HG03558 (cell line): ENCODE measurements around the gene FMO2.
"Not testable (repeated sequence)": the region's sequence is repeated elsewhere in the genome, so short reads cannot be mapped to it uniquely, and the experiment has no call there.

ENCODE experiments used
- ATAC-seq: cut with Tn5 transposase; IDR thresholded peaks from one replicate; pipeline ENCODE4 v1.9.1; 2021; ENCODE audit warnings: moderate number of reproducible peaks; ENCODE audit not compliant: unreplicated experiment; ENCODE audit errors: extremely low read depth

Gene FMO2

DNA sequence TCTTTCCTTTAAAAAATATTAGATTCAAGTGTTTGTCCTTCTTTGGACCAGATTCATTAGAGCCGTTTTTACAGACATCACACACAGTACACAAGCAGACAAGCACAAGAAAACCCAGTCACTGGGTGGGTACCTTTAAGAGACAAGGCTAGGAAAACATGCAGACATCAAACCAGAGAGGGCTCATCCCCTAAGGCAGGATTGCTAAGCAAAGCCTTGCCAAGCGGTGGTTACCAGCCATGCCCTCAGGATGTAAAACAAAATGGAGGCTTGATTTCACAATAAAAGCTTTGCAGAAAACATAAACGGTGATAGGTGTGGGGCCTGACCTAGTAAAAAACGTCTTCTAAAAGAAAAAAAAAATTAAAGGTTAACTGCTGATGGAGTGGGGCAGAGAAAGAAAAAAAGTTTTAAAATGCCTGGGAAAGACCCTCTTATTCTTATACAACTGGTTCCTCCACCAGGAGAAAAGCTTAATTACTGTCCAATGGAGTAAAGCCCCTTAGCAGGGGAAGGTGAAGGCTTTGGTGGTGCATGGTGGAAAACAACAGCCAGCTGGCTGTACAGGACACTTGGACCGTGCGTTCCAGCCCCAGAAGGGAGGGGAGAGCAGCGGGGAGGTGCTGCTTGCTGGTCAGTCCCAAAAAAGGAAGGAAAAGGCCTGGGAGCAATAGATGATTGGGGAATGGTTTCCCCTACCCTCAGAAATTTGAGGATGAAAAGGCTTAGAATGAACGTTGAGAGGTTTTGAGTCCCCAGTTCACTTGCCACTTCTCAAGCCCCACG is 32.8 kb downstream of the FMO2 start:
- ATAC-seq, result no peak

DNA sequence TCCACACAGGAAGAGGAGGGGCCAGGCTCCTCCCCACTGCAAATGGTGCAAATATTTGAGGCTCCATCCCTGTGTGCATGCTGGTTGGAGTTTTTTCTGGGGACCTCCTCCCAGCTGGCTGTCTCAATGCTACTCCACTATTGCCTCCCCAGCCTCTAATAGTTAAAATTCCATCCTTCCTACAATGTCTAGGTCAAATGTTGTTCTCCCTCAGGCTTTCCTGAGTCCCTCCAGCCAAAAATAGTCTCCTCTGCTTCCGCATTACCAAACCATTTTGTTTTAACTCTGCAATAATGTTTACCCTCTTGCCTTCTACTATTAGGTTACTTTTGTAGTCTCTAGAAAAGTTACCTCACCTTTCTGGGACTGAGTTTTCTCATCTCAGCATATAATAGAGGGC is 33.6 kb downstream of the FMO2 start:
- ATAC-seq, result no peak

GRCh38 chr1:171219346-171220080 is 34.4 kb downstream of the FMO2 start:
- ATAC-seq, result no peak

DNA sequence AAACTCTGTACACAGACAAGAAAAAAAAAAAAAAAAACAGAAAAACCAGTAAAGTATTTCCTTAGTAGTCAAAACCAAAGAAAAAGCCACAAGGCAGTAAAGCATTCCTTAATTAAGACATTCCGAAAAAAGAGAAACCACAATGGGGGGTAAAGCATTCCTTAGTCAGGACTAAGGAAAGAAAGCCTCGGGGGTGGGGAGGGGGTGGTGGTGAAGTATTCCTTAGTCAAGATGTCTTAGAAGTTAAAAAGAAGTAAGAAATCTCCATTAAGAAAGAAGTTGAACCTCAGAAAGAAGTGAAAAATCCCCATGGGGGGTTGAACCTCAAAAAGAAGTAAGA is 35.0 kb downstream of the FMO2 start:
- no peak for ATAC-seq

DNA sequence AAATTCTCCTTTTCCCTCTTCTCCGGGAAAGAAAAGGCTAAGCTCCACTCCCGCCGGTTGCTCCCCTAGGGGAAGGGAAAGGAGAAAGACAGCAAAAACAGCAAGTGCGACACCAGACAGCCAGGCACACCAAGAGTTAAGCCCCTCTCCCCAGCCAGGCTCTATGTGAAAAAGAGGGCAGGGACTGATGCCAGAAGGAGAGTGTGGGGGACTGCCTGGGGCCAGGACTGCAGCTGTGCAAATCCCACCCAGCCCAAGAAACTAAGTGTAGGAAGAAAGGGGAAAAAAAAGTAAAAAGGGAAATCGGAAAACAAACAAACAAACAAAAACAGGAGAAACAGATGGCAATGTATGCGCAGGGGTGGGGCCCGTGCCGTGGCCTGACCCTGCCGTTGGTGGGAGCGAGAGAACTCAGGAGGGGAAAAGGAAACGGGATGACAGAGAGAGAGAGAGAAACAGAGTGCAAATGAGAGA is 35.5 kb downstream of the FMO2 start:
- ATAC-seq, result no peak

GRCh38 chr1:171221665-171222591 is 36.8 kb downstream of the FMO2 start:
- ATAC-seq, result no peak

DNA sequence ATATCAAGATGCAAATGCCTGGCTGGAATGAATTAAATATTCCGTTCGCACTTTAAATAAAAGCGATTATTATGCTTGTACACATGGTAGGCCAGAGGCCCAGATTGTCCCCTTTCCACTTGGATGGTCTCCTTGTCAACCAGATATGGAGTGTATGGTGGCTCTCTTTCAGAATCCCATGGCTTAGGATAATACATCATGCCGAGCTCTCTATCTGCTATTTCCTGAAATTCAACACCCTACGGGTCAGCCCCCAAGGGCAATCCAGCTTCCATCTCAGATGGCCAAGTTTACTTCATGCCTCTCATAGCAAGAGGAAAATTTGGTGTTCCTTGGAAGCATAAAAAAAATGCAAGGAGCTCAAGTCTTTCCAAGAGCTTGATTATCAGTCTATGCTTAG is 37.8 kb downstream of the FMO2 start:
- ATAC-seq, result no peak

GRCh38 chr1:171224257-171224656 is 39.2 kb downstream of the FMO2 start:
- ATAC-seq, result not testable (repeated sequence)

DNA sequence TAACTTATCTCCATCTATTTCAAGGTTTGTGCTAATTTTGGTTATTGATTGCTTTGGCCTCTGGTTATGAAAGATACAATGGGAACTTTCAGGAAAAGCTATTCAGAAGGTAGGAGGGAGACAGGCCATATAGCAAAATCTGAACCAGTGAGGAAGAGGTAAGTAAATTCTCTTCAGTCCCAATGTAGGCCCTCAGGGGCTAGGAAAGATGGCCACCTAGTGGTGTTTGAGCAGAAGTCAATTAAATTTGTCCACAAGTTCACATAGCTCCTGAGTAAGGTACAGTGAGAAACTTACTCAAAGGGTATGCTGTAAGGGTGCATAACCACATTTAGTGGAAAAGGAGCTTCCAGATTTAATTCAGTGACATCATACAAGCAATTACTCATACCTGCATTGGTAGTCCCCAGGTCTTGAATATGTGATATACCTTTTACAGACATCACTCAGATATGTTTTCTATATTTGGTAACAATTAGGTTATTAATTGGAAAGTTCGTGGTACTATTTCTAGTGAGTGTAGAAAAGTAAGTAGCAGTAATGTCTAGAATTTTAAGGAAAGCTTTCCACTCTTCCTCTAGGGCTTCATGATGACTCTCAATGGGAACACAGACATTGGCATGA is 41.8 kb downstream of the FMO2 start:
- ATAC-seq, result peak; percentile 94

DNA sequence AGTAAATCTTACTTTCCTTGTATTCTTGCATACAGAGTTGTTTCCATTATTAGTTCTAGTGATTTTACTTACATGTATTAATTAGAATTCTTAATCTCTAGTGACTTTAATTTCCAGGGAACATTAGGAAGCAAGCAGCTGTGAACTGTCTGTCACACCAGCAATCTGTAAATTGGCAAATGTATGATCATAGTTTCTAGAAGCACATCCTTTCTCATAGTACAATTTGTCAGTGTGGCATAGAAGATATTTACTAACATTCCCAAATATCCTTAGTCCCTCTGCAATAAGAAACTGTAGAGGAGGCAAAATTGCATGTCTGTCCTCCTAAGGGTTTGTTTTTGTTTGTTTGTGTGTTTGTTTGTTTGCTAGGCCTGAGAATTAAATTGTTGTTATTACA is 46.2 kb downstream of the FMO2 start:
- ATAC-seq, result no peak

DNA sequence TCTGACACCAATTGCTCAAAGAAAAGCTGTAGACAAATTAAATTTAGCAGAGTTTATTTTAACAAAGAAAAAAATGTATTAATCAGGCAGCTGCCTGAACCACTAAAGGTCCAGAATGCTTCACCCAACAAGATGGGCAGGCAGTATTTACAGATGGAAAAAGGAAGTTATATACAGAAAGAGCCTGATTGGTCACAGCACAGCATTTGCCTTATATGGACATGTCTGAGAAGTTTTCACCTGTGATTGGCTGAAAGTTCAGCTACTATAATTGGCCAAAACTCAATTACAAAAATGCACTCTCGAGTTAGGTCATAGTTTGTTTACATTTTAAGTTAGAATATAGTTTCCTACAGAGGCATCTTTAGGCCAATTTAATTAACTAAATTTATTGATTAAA is 48.1 kb downstream of the FMO2 start:
- ATAC-seq, result no peak

DNA sequence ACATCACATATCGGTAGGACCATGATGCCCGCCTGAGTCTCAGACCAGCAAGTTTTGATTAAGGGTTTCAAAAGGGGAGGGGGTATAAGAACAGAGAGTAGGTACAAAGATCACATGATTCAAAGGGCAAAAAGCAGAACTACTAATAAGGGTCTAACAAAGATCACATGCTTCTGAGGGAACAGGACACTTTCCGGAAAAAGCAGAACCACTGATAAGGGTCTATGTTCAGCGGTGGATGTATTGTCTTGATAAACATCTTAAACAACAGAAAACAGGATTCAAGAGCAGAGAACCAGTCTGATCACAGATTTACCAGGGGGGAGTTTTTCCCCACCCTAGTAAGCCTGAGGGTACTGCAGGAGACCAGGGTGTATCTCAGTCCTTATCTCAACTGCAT is 51.1 kb downstream of the FMO2 start:
- ATAC-seq, result not testable (repeated sequence)

DNA sequence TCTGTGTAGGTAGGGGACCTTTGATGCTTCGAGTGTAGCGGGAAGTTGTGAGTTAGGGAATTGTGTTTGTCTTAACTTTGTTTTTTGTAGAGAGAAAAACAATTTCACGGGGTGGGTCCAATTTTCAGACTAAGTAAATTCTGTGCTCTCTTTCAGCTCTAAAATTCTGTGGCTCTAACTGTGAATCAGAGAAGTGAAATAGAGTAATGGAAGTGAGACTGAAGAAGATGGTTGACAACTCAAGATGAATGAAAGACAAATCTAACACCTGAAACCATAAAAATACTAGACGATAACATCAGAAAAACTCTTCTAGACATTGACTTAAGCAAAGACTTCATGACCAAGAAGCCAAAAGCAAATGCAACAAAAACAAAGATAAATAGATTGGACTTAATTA is 58.8 kb downstream of the FMO2 start:
- ATAC-seq, result no peak

- ATAC-seq, result peak; percentile 69
These were observed 60.5 kb downstream of the FMO2 start for GRCh38 chr1:171245458-171246064.

- no peak for ATAC-seq
These were observed 62.4 kb downstream of the FMO2 start for GRCh38 chr1:171247501-171247900.

- no peak for ATAC-seq
These were observed 63.2 kb downstream of the FMO2 start, which contains the start of gene FMO1 for GRCh38 chr1:171248302-171248701. Gene FMO1 (plus strand): TSS chr1:171248494. CDS start chr1:171258088, 9,594 bp downstream.

DNA sequence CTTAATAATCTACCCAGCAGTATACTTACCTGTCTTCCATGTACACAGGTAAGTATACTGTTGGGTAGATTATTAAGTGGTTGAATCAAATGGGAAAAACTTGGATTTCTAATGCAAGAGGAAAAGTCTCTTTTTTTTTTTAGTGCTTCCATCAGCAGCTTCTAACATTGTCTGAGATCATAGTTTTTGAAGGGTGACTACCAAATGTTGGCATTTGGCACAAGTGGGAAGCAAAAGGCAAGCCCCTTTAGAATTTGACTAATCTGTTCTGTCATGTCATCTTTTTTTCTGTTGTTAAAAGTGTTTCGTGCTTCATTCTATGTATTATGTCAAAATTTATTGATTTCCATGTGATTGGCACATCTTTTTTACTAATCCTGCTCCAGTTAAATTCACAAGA is 63.7 kb downstream of the FMO2 start:
- ATAC-seq, result no peak

DNA sequence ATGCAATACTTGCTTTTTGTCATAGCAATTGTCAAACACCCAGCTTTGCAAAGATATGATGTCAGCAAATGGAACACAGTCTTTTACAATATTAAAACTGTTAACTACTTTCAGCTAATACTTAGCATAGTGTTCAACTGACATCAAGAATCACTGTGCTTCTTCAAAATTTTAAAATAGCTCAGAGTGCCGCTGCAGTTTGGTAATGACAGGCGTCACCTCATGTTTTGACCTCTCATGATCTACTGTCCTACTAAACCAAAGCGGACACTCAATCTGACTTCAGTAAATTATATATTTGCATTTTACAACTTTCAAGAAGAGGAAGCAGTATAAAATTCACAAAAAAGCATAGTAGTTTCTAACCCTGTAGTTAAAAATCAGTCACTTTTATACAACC is 65.2 kb downstream of the FMO2 start:
- ATAC-seq, result no peak

- ATAC-seq, result no peak
These were observed 66.2 kb downstream of the FMO2 start for GRCh38 chr1:171251042-171251951.
